NCI-H187 (cell line): ENCODE data around the gene REXO1.

ENCODE experiments used
- DNase-seq, 2 experiments: peaks; one replicate each; lab custom pipeline; 2025; lab: John Stamatoyannopoulos, UW

REXO1 gene

GRCh38 chr19:1790054-1790792, 58.1 kb downstream of the REXO1 start:
- DNase-seq: no peak

GRCh38 chr19:1789261-1790041, 58.8 kb downstream of the REXO1 start:
- no peak for DNase-seq

- DNase-seq: no peak
These were observed 61.2 kb downstream of the REXO1 start for GRCh38 chr19:1787116-1787515.

- no peak for DNase-seq
These were observed 61.6 kb downstream of the REXO1 start for GRCh38 chr19:1786668-1787067.

GRCh38 chr19:1785310-1785709, 63.0 kb downstream of the REXO1 start:
- no peak for DNase-seq

- no peak for DNase-seq
These were observed 64.4 kb downstream of the REXO1 start for GRCh38 chr19:1783874-1784273.

- DNase-seq: no peak
These were observed 64.9 kb downstream of the REXO1 start for GRCh38 chr19:1783354-1783753.

- DNase-seq: no peak
These were observed 65.8 kb downstream of the REXO1 start for GRCh38 chr19:1782521-1782920.

- DNase-seq: no peak
These were observed 67.9 kb downstream of the REXO1 start for GRCh38 chr19:1780272-1780958.

GRCh38 chr19:1779574-1779973, 68.7 kb downstream of the REXO1 start:
- no peak for DNase-seq

- no peak for DNase-seq
These were observed 71.1 kb downstream of the REXO1 start for GRCh38 chr19:1777149-1777548.

- DNase-seq: no peak
These were observed 71.6 kb downstream of the REXO1 start for GRCh38 chr19:1776606-1777147.

- DNase-seq: no peak
These were observed 72.2 kb downstream of the REXO1 start for GRCh38 chr19:1775951-1776605.

GRCh38 chr19:1774989-1775772, 73.1 kb downstream of the REXO1 start:
- DNase-seq: no peak

- DNase-seq: no peak
These were observed 75.1 kb downstream of the REXO1 start for GRCh38 chr19:1773184-1773583.

- DNase-seq: no peak
These were observed 77.3 kb downstream of the REXO1 start for GRCh38 chr19:1770866-1771576.

GRCh38 chr19:1769645-1769985, 78.7 kb downstream of the REXO1 start:
- DNase-seq: no peak

- DNase-seq: no peak
These were observed 79.2 kb downstream of the REXO1 start for GRCh38 chr19:1768918-1769644.

- DNase-seq: no peak
These were observed 80.0 kb downstream of the REXO1 start for GRCh38 chr19:1768248-1768647.

GRCh38 chr19:1767464-1767933, 80.8 kb downstream of the REXO1 start:
- peak in 1 of 2 experiments; percentile 14 for DNase-seq
